Measurements from ENCODE around the gene ANO2.

ANO2 gene

DNA sequence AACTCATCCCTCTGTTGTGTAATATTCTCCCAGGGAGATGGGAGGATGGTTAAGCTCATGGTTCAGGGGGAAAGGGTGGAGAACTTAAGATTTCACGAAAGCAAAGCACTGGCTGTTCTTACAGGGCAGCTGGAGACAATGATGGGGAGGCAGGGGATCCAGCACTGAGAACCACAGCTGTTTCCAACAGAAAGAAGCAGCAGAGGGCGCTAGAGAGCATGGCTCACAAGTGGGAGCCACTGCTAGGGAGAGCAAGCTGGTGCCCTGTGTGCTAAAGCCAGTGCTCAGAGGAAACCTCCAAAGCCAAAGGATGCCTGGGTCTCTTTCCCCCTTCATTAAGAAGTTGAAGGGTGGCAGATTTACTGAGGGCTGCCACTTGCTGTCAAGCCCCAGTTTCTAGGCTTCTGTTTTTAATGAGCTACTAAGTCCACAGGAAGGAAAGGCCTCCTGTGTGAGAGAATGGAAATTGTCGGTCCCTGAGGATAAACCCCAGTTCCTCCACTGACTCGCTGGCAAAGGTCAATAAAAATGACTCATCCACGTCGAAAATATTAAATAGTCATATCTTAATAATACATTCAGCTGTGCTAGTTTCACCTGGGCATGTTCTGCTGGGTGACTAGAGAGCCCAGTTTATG, 199.7 kb downstream of the ANO2 start:
- Histone ChIP-seq H3K36me3 (ENCODE audit: control insufficient read depth, insufficient read depth, low read length) (no peaks in the 10 kb centered on the region), H3K4me1 (ENCODE audit: control insufficient read depth, insufficient read depth, low read length) (no peaks in the 10 kb centered on the region), H3K27ac (ENCODE audit: low read depth, low read length) (no peak overlapping the region), H3K9me3 (ENCODE audit: control insufficient read depth, insufficient read depth, low read depth, low read length) (no peaks in the 10 kb centered on the region), H3K27me3 (ENCODE audit: control insufficient read depth, insufficient read depth, low read length) (no peaks in the 10 kb centered on the region), H3K4me3 (ENCODE audit: low read depth, low read length) (no peak overlapping the region), H3K9ac (ENCODE audit: low read length) (no peak overlapping the region)

DNA sequence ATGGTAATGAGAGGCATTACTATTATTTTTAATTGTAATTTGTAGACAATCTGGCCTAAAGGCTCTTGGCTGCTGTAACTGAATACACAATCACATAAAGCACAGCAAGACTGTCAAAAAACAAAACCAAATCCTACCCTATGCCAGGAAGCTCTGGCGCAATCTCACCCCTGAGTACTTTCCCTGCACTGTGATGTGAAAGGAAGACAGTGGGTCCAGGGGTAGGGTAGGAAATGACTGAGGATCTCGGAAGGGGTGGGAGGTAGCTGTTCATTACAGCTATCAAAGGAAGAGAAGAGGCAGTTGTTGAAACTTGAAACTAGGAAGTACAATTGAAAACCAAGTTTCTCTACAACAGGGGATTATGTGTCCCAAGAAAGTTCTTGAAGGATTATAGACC, 202.8 kb downstream of the ANO2 start:
- H3K9ac ChIP-seq (ENCODE audit: low read length) = no peak overlapping the region
- no peaks in the 10 kb centered on the region for H3K36me3 ChIP-seq (ENCODE audit: control insufficient read depth, insufficient read depth, low read length)
- no peak overlapping the region for H3K27ac ChIP-seq (ENCODE audit: low read depth, low read length)
- no peaks in the 10 kb centered on the region for H3K4me1 ChIP-seq (ENCODE audit: control insufficient read depth, insufficient read depth, low read length)
- no peak overlapping the region for H3K4me3 ChIP-seq (ENCODE audit: low read depth, low read length)
- H3K9me3 ChIP-seq (ENCODE audit: control insufficient read depth, insufficient read depth, low read depth, low read length) = no peaks in the 10 kb centered on the region
- H3K27me3 ChIP-seq (ENCODE audit: control insufficient read depth, insufficient read depth, low read length) = no peaks in the 10 kb centered on the region

DNA sequence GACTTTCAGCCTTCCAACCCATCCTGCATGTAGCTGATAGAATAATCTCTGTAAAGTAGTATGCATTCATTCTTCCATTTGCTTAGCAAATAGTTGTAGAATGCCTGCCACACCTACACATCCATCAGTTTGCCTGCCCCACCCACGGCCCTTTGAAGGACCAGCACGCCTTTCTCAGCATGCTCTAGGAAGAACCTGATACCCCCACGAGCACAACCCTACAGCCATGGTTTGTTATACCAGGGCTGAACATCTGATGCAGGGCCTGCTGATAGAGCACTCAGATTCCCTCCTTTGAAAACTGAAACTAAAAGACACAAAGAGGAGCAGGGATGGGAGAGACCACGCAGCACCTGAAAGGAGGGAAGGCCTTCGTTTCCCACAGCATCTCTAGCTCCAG, 205.1 kb downstream of the ANO2 start:
- H3K27me3 ChIP-seq (ENCODE audit: control insufficient read depth, insufficient read depth, low read length) = no peaks in the 10 kb centered on the region
- no peaks in the 10 kb centered on the region for H3K9me3 ChIP-seq (ENCODE audit: control insufficient read depth, insufficient read depth, low read depth, low read length)
- no peak overlapping the region for H3K9ac ChIP-seq (ENCODE audit: low read length)
- no peak overlapping the region for H3K27ac ChIP-seq (ENCODE audit: low read depth, low read length)
- no peaks in the 10 kb centered on the region for H3K4me1 ChIP-seq (ENCODE audit: control insufficient read depth, insufficient read depth, low read length)
- H3K4me3 ChIP-seq (ENCODE audit: low read depth, low read length) = no peak overlapping the region
- H3K36me3 ChIP-seq (ENCODE audit: control insufficient read depth, insufficient read depth, low read length) = no peaks in the 10 kb centered on the region

DNA sequence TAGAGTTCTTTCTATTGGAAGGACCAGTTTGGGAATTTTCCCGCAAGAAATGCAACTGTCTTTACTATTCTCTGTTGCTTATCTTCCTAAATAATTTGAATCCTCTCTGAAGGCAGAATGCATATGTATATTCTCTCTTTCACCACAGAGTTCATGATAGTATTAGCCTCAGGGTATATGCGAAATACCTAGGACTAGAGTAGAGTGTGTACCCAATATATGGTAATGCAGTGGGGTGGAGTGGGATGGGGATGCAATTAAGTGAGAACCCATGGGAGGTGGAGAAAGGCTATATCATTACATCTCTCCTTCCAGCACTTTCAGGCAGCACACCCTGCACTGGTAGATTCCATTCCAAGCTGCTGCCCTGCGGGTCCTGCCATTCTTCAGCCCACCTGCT, 207.3 kb downstream of the ANO2 start:
- Histone ChIP-seq H3K27me3 (ENCODE audit: control insufficient read depth, insufficient read depth, low read length) (no peaks in the 10 kb centered on the region), H3K9me3 (ENCODE audit: control insufficient read depth, insufficient read depth, low read depth, low read length) (no peaks in the 10 kb centered on the region), H3K9ac (ENCODE audit: low read length) (no peak overlapping the region), H3K27ac (ENCODE audit: low read depth, low read length) (no peak overlapping the region), H3K36me3 (ENCODE audit: control insufficient read depth, insufficient read depth, low read length) (no peaks in the 10 kb centered on the region), H3K4me1 (ENCODE audit: control insufficient read depth, insufficient read depth, low read length) (no peaks in the 10 kb centered on the region), H3K4me3 (ENCODE audit: low read depth, low read length) (no peak overlapping the region)

DNA sequence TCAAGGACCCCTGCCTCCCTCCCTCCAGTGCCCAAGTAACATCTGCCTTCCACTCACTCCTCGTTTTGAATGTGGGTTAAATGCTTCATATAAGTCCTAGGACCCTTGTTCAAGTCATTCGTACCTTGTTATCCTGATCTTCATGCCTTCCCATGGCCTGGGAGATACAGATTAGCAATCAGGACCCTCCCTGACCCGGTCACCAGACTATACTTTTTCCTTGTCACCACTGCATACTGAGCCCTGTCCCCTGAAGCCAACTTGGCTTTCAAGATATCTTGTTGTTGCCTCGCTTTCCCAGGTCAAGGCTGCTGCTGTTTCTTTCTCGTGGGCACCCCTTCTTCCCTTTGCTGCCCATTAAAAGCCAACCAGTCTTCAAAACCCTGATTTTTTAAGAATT, 208.5 kb downstream of the ANO2 start:
- Histone ChIP-seq H3K36me3 (ENCODE audit: control insufficient read depth, insufficient read depth, low read length) (no peaks in the 10 kb centered on the region), H3K9me3 (ENCODE audit: control insufficient read depth, insufficient read depth, low read depth, low read length) (no peaks in the 10 kb centered on the region), H3K27ac (ENCODE audit: low read depth, low read length) (no peak overlapping the region), H3K27me3 (ENCODE audit: control insufficient read depth, insufficient read depth, low read length) (no peaks in the 10 kb centered on the region), H3K9ac (ENCODE audit: low read length) (no peak overlapping the region), H3K4me3 (ENCODE audit: low read depth, low read length) (no peak overlapping the region), H3K4me1 (ENCODE audit: control insufficient read depth, insufficient read depth, low read length) (no peaks in the 10 kb centered on the region)

GRCh38 chr12:5736016-5736415, 209.0 kb downstream of the ANO2 start:
- Histone ChIP-seq H3K9ac (ENCODE audit: low read length) (no peak overlapping the region), H3K4me1 (ENCODE audit: control insufficient read depth, insufficient read depth, low read length) (no peaks in the 10 kb centered on the region)

GRCh38 chr12:5733916-5734315, 211.1 kb downstream of the ANO2 start:
- Histone ChIP-seq H3K27me3 (ENCODE audit: control insufficient read depth, insufficient read depth, low read length) (no peaks in the 10 kb centered on the region), H3K27ac (ENCODE audit: low read depth, low read length) (no peak overlapping the region), H3K36me3 (ENCODE audit: control insufficient read depth, insufficient read depth, low read length) (no peaks in the 10 kb centered on the region), H3K9ac (ENCODE audit: low read length) (no peak overlapping the region), H3K9me3 (ENCODE audit: control insufficient read depth, insufficient read depth, low read depth, low read length) (no peaks in the 10 kb centered on the region), H3K4me1 (ENCODE audit: control insufficient read depth, insufficient read depth, low read length) (no peaks in the 10 kb centered on the region), H3K4me3 (ENCODE audit: low read depth, low read length) (no peak overlapping the region)

More at GRCh38 chr12:5736016-5736415, 209.0 kb downstream of the ANO2 start:
- H3K9me3 ChIP-seq (ENCODE audit: control insufficient read depth, insufficient read depth, low read depth, low read length) = no peaks in the 10 kb centered on the region
- no peaks in the 10 kb centered on the region for H3K36me3 ChIP-seq (ENCODE audit: control insufficient read depth, insufficient read depth, low read length)
- H3K27me3 ChIP-seq (ENCODE audit: control insufficient read depth, insufficient read depth, low read length) = no peaks in the 10 kb centered on the region
- H3K4me3 ChIP-seq (ENCODE audit: low read depth, low read length) = no peak overlapping the region
- H3K27ac ChIP-seq (ENCODE audit: low read depth, low read length) = no peak overlapping the region

- Histone ChIP-seq H3K9me3 (ENCODE audit: control insufficient read depth, insufficient read depth, low read depth, low read length) (no peaks in the 10 kb centered on the region), H3K27ac (ENCODE audit: low read depth, low read length) (no peak overlapping the region), H3K36me3 (ENCODE audit: control insufficient read depth, insufficient read depth, low read length) (no peaks in the 10 kb centered on the region), H3K4me1 (ENCODE audit: control insufficient read depth, insufficient read depth, low read length) (no peaks in the 10 kb centered on the region), H3K27me3 (ENCODE audit: control insufficient read depth, insufficient read depth, low read length) (no peaks in the 10 kb centered on the region), H3K9ac (ENCODE audit: low read length) (no peak overlapping the region), H3K4me3 (ENCODE audit: low read depth, low read length) (no peak overlapping the region)
These were observed 211.8 kb downstream of the ANO2 start for GRCh38 chr12:5733136-5733755.

DNA sequence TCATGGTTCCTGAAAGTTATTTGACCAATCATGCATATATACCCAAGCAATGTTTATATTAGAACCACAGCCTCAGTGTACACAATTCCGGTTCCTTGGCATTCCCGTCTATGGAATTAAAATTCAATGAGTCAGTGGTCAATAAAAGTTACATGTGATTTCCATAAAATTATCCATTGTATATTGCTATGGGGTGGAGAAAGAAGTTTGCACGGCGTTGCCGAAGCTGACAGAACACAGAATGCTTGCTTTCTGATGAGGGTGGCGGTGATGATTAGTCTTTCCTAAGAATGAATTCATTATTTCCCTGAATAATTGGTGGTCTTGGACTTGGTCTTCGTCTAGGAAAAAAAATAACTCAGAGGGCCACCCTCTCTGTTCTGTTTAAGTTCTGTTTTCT, 214.1 kb downstream of the ANO2 start:
- H3K36me3 ChIP-seq (ENCODE audit: control insufficient read depth, insufficient read depth, low read length) = no peaks in the 10 kb centered on the region
- no peak overlapping the region for H3K4me3 ChIP-seq (ENCODE audit: low read depth, low read length)
- no peak overlapping the region for H3K9ac ChIP-seq (ENCODE audit: low read length)
- no peak overlapping the region for H3K27ac ChIP-seq (ENCODE audit: low read depth, low read length)
- H3K4me1 ChIP-seq (ENCODE audit: control insufficient read depth, insufficient read depth, low read length) = no peaks in the 10 kb centered on the region
- no peaks in the 10 kb centered on the region for H3K9me3 ChIP-seq (ENCODE audit: control insufficient read depth, insufficient read depth, low read depth, low read length)
- no peaks in the 10 kb centered on the region for H3K27me3 ChIP-seq (ENCODE audit: control insufficient read depth, insufficient read depth, low read length)

GRCh38 chr12:5723711-5724252, 221.3 kb downstream of the ANO2 start:
- Histone ChIP-seq H3K4me1 (ENCODE audit: control insufficient read depth, insufficient read depth, low read length) (0 out of 2 replicates have a peak, but pooled peaks cover 6% of the 10 kb centered on the region), H3K9ac (ENCODE audit: low read length) (no peak overlapping the region), H3K27me3 (ENCODE audit: control insufficient read depth, insufficient read depth, low read length) (no peaks in the 10 kb centered on the region), H3K27ac (ENCODE audit: low read depth, low read length) (no peak overlapping the region), H3K36me3 (ENCODE audit: control insufficient read depth, insufficient read depth, low read length) (no peaks in the 10 kb centered on the region), H3K4me3 (ENCODE audit: low read depth, low read length) (no peak overlapping the region), H3K9me3 (ENCODE audit: control insufficient read depth, insufficient read depth, low read depth, low read length) (no peaks in the 10 kb centered on the region)

DNA sequence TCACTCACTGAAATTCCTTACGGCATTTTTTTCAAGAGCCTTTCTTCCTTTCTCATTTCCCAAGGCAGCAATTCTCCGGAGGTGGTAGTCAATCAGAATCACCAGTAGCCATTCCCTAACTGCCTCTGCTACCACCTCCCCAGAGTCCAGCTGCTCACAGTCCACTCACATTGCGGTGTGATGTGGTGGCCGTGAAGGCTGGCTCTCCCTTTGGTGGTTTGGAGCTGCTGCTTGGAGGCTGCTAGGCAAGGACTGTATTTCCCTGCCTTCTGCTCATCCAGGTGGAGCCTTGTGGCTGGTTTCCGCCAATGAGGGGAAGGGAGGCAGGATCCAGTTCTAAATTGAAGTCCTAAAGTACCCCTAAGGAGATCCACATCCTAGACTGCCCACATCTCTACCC, 222.0 kb downstream of the ANO2 start:
- Histone ChIP-seq H3K9me3 (ENCODE audit: control insufficient read depth, insufficient read depth, low read depth, low read length) (no peaks in the 10 kb centered on the region), H3K27ac (ENCODE audit: low read depth, low read length) (no peak overlapping the region), H3K4me3 (ENCODE audit: low read depth, low read length) (no peak overlapping the region), H3K9ac (ENCODE audit: low read length) (no peak overlapping the region), H3K36me3 (ENCODE audit: control insufficient read depth, insufficient read depth, low read length) (no peaks in the 10 kb centered on the region), H3K4me1 (ENCODE audit: control insufficient read depth, insufficient read depth, low read length) (0 out of 2 replicates have a peak, but pooled peaks cover 6% of the 10 kb centered on the region), H3K27me3 (ENCODE audit: control insufficient read depth, insufficient read depth, low read length) (no peaks in the 10 kb centered on the region)

Data from HUES6 (cell line).